ENCODE data around the gene CCDC180.
"Not testable (repeated sequence)": the region's sequence is repeated elsewhere in the genome, so short reads cannot be mapped to it uniquely, and the experiment has no call there.

The CCDC180 gene

GRCh38 chr9:97324954-97325353 is 17.5 kb downstream of the CCDC180 start:
- TF ChIP-seq CTCF (IDR thresholded peaks at IDR 0.05; ENCODE audit: low read depth, low read length) = no peak
- no peak overlapping the region for H3K4me3 ChIP-seq (replicated peaks in 1 of 2; ENCODE audit: low read depth in 2 of 2, low read length in 2 of 2)
- DNase-seq (ENCODE audit: low read depth in 2 of 2) = no peak

GRCh38 chr9:97327562-97327961 is 20.1 kb downstream of the CCDC180 start:
- DNase-seq (ENCODE audit: low read depth in 2 of 2) = no peak
- H3K4me3 ChIP-seq (replicated peaks in 1 of 2; ENCODE audit: low read depth in 2 of 2, low read length in 2 of 2) = no peak overlapping the region
- TF ChIP-seq CTCF (IDR thresholded peaks at IDR 0.05; ENCODE audit: low read depth, low read length) = no peak

GRCh38 chr9:97332993-97333392 is 25.5 kb downstream of the CCDC180 start:
- no peak overlapping the region for H3K4me3 ChIP-seq (replicated peaks in 1 of 2; ENCODE audit: low read depth in 2 of 2, low read length in 2 of 2)
- no peak for TF ChIP-seq CTCF (IDR thresholded peaks at IDR 0.05; ENCODE audit: low read depth, low read length)
- no peak for DNase-seq (ENCODE audit: low read depth in 2 of 2)

- H3K4me3 ChIP-seq (replicated peaks in 1 of 2; ENCODE audit: low read depth in 2 of 2, low read length in 2 of 2); DNase-seq (ENCODE audit: low read depth in 2 of 2): not testable (repeated sequence)
These were observed 28.2 kb downstream of the CCDC180 start for GRCh38 chr9:97335622-97336021.

GRCh38 chr9:97348871-97349270 is 41.4 kb downstream of the CCDC180 start:
- TF ChIP-seq CTCF (IDR thresholded peaks at IDR 0.05; ENCODE audit: low read depth, low read length) = no peak

GRCh38 chr9:97349400-97349799 is 41.9 kb downstream of the CCDC180 start:
- TF ChIP-seq CTCF (IDR thresholded peaks at IDR 0.05; ENCODE audit: low read depth, low read length) = no peak
- H3K4me3 ChIP-seq (replicated peaks in 1 of 2; ENCODE audit: low read depth in 2 of 2, low read length in 2 of 2) = no peak overlapping the region
- DNase-seq (ENCODE audit: low read depth in 2 of 2) = no peak

More at GRCh38 chr9:97348871-97349270, 41.4 kb downstream of the CCDC180 start:
- DNase-seq (ENCODE audit: low read depth in 2 of 2) = no peak
- H3K4me3 ChIP-seq (replicated peaks in 1 of 2; ENCODE audit: low read depth in 2 of 2, low read length in 2 of 2) = no peak overlapping the region

GRCh38 chr9:97354637-97355036 is 47.2 kb downstream of the CCDC180 start:
- TF ChIP-seq CTCF (IDR thresholded peaks at IDR 0.05; ENCODE audit: low read depth, low read length) = no peak
- no peak for DNase-seq (ENCODE audit: low read depth in 2 of 2)
- no peak overlapping the region for H3K4me3 ChIP-seq (replicated peaks in 1 of 2; ENCODE audit: low read depth in 2 of 2, low read length in 2 of 2)
